Panc1 (cell line): ENCODE data around the gene METTL27. TPM values are rescaled to one million over a fixed set of nuclear protein-coding genes. Genes with fewer than 3 reads are reported as not detected.
A peak's percentile ranks its signal among the peaks of the same experiment; 100 is the strongest.
"Not testable (repeated sequence)": the region's sequence is repeated elsewhere in the genome, so short reads cannot be mapped to it uniquely, and the experiment has no call there.

Experiments
- ATAC-seq: fragments of 200-7000 bp; cut with Tn5 transposase; 2 replicates; pipeline ENCODE4 v1.9.1; 2020; ENCODE audit warnings: mild to moderate bottlenecking, moderate library complexity
- BruUV-seq: library from RNA; stranded (reverse); fragments of 400-500 nt; replicated peaks from 2 replicates; lab custom pipeline; 2021; lab: Mats Ljungman, UMichigan
- CTCF ChIA-PET: fragments of 300-600 bp; sonication (Branson Sonifier 250); formaldehyde crosslinking; loops from one replicate; lab custom pipeline; 2022; ENCODE audit warnings: antibody characterized with exemption; lab: Charles Lee
- POLR2A ChIA-PET: fragments of 300-600 bp; sonication (Branson Sonifier 250); formaldehyde crosslinking; loops from one replicate; lab custom pipeline; 2022; ENCODE audit warnings: antibody characterized with exemption; lab: Charles Lee
- DNase-seq: peaks from one replicate; pipeline ENCODE4 v3.0.0-alpha.2; 2010; ENCODE audit warnings: low read depth, low spot score
- H3K27ac ChIP-seq: 2 replicates; pipeline ENCODE4 v1.5.1; 2011; ENCODE audit warnings: mild to moderate bottlenecking, low read length, inconsistent platforms
- H3K27me3 ChIP-seq: fragments of 200-500 bp; sonication (Bioruptor generic); 2 replicates; pipeline ENCODE4 v1.6.0; 2014; ENCODE audit warnings: low read length, inconsistent platforms; ENCODE audit not compliant: control insufficient read depth, insufficient read depth
- H3K36me3 ChIP-seq: fragments of 200-500 bp; sonication (Bioruptor generic); 2 replicates; pipeline ENCODE4 v1.5.1; 2014; ENCODE audit warnings: inconsistent platforms, mild to moderate bottlenecking, low read length, moderate library complexity; ENCODE audit not compliant: control insufficient read depth, insufficient read depth
- H3K4me1 ChIP-seq: 2 replicates; pipeline ENCODE4 v1.5.1; 2011; ENCODE audit warnings: inconsistent platforms, mild to moderate bottlenecking, low read length, moderate library complexity; ENCODE audit not compliant: control insufficient read depth, insufficient read depth
- H3K4me3 ChIP-seq, 2 experiments: 2 replicates each; pipeline ENCODE4 v1.5.1; 2011 to 2012; ENCODE audit warnings: low read depth in 2 of 2, low read length in 2 of 2, mild to moderate bottlenecking in 2 of 2, inconsistent platforms in 1 of 2, moderate library complexity in 1 of 2
- H3K9me3 ChIP-seq: fragments of 200-500 bp; sonication (Bioruptor generic); 2 replicates; pipeline ENCODE4 v1.5.1; 2014; ENCODE audit warnings: low read depth, mild to moderate bottlenecking, inconsistent platforms, low read length, moderate library complexity; ENCODE audit not compliant: control insufficient read depth, insufficient read depth
- POLR2AphosphoS5 ChIP-seq: IDR thresholded peaks from 2 replicates; pipeline ENCODE4 v1.6.1; 2012; ENCODE audit warnings: mild to moderate bottlenecking, low read depth, low read length, moderate library complexity
- SIN3A ChIP-seq: IDR thresholded peaks from 2 replicates; pipeline ENCODE4 v1.6.1; 2012; ENCODE audit warnings: low read depth, mild to moderate bottlenecking, low read length, moderate library complexity, borderline replicate concordance; ENCODE audit not compliant: insufficient read depth
- TCF7L2 ChIP-seq: IDR thresholded peaks from 2 replicates; pipeline ENCODE4 v1.6.1; 2011; ENCODE audit warnings: mild to moderate bottlenecking, low read depth, low read length, inconsistent platforms
- in situ Hi-C: cut with HindIII; loops from 2 replicates; pipeline ENCODE4 v1.10.0; 2016; ENCODE audit warnings: low sequenced_read_pairs, low pct_unique_long_range_greater_than_20kb
- intact Hi-C: fragments of 100-400 bp; cut with micrococcal nuclease; formaldehyde crosslinking; loops from one replicate; pipeline ENCODE4 v1.10.0; 2022; ENCODE audit not compliant: unreplicated experiment
- total RNA-seq: library from RNA; stranded (reverse); gene quantifications from one replicate; pipeline ENCODE4 v1.2.1, GENCODE V29; 2021; ENCODE audit not compliant: unreplicated experiment
- TF ChIP-seq, protein P1 (sequence below): fragments of 450-650 bp; IDR thresholded peaks from 2 replicates; pipeline ENCODE4 v1.5.1; 2017; ENCODE audit warnings: mild to moderate bottlenecking
- TF ChIP-seq, protein P2 (sequence below), 2 experiments: IDR thresholded peaks; 2 replicates each; pipeline ENCODE4 v1.6.1; 2011 to 2012; ENCODE audit warnings: low read depth in 2 of 2, control low read depth in 1 of 2, low read length in 1 of 2, mild to moderate bottlenecking in 1 of 2, moderate library complexity in 1 of 2; ENCODE audit not compliant: insufficient read depth in 1 of 2

Gene METTL27
- total RNA-seq, 1 experiment from 2014 or later: 3.4 TPM

DNA sequence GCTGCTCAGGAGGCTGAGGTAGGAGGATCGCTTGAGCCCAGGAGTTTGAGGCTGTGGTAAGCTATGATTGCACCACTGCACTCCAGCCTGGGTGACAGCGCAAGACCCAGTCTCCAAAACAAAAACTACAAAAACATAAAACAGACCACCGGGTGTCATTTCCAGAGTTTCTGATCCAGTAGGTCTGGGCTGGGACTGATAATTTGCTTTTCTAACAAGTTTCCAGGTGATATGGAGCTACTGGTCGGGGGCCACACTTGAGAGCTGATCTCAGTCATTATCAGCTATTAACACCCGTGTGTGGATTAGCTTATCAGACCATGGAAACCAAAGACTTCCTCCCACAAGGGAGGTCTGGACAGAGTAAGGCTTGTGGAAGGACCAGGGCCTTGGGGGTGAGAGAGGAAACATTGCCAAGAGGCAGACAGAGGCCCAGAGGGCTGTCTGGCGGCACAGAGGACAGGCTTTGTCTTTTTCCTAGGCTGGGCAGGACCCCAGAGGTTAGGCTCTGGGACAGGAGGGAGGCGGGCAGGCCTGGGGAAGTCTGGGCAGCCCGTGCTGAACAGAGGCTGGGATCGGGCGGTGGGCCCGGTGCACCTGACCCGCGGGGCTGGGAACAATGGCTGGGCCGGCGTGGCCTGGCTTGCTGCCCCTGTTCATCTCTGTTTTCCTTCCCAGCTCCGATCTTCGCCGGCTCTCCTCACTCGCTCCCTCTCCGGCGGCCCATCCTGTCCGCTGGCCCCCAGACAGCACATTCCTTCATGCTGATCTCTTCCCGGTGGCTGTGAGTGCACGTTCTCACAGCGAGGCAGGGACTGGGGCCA is 43.9 kb upstream of the METTL27 start:
- no TSS peak for BruUV-seq
- in situ Hi-C loops: no loop called here
- ATAC-seq (0 out of 2 replicates have a peak, but pooled peaks have one; percentile 11), DNase-seq (no peak)
- ChIA-PET POLR2A (no interaction called here), CTCF (interaction anchor here (0.6 kb wide), 1 partner anchor 89 kb away, joined by 3 read pairs; no protein-coding TSS in a partner anchor)
- Histone ChIP-seq H3K27ac (no peak overlapping the region), H3K4me3 (no peak overlapping the region), H3K4me1 (no peaks in the 10 kb centered on the region), H3K27me3 (no peaks in the 10 kb centered on the region), H3K9me3 (no peaks in the 10 kb centered on the region), H3K36me3 (no peaks in the 10 kb centered on the region)
- intact Hi-C loops: no loop called here
- TF ChIP-seq, protein P1, sequence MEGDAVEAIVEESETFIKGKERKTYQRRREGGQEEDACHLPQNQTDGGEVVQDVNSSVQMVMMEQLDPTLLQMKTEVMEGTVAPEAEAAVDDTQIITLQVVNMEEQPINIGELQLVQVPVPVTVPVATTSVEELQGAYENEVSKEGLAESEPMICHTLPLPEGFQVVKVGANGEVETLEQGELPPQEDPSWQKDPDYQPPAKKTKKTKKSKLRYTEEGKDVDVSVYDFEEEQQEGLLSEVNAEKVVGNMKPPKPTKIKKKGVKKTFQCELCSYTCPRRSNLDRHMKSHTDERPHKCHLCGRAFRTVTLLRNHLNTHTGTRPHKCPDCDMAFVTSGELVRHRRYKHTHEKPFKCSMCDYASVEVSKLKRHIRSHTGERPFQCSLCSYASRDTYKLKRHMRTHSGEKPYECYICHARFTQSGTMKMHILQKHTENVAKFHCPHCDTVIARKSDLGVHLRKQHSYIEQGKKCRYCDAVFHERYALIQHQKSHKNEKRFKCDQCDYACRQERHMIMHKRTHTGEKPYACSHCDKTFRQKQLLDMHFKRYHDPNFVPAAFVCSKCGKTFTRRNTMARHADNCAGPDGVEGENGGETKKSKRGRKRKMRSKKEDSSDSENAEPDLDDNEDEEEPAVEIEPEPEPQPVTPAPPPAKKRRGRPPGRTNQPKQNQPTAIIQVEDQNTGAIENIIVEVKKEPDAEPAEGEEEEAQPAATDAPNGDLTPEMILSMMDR: no peak
- TF ChIP-seq SIN3A: no peak

DNA sequence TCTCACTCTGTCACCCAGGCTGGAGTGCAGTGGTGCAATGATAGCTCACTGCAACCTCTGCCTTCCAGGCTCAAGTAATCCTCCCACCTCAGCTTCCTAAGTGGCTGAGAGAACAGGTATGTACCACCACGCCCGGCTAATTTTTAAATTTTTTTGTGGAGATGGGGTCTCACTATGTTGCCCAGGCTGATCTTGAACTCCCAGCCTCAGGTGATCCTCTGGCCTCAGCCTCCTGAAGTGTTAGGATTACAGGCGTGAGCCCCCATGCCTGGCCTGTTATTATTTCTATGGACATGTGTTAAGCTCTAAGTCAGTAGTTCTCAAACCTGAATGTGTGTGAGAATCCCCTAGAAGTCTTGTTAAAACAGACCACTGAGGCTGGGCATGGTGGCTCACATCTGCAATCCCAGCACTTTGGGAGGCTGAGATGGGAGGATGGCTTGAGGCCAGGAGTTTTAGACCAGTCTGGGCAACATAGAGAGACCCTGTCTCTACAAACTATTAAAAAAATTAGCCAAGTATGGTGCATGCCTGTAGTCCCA is 43.2 kb upstream of the METTL27 start:
- Histone ChIP-seq H3K4me1 (0 out of 2 replicates have a peak, but pooled peaks cover 4% of the 10 kb centered on the region), H3K9me3 (no peaks in the 10 kb centered on the region), H3K27ac (no peak overlapping the region), H3K4me3 (no peak overlapping the region), H3K36me3 (no peaks in the 10 kb centered on the region), H3K27me3 (no peaks in the 10 kb centered on the region)
- POLR2A ChIA-PET: no interaction called here
- in situ Hi-C loops (no loop called here), intact Hi-C loops (no loop called here)
- no peak for TF ChIP-seq TCF7L2
- TF ChIP-seq, protein P2, sequence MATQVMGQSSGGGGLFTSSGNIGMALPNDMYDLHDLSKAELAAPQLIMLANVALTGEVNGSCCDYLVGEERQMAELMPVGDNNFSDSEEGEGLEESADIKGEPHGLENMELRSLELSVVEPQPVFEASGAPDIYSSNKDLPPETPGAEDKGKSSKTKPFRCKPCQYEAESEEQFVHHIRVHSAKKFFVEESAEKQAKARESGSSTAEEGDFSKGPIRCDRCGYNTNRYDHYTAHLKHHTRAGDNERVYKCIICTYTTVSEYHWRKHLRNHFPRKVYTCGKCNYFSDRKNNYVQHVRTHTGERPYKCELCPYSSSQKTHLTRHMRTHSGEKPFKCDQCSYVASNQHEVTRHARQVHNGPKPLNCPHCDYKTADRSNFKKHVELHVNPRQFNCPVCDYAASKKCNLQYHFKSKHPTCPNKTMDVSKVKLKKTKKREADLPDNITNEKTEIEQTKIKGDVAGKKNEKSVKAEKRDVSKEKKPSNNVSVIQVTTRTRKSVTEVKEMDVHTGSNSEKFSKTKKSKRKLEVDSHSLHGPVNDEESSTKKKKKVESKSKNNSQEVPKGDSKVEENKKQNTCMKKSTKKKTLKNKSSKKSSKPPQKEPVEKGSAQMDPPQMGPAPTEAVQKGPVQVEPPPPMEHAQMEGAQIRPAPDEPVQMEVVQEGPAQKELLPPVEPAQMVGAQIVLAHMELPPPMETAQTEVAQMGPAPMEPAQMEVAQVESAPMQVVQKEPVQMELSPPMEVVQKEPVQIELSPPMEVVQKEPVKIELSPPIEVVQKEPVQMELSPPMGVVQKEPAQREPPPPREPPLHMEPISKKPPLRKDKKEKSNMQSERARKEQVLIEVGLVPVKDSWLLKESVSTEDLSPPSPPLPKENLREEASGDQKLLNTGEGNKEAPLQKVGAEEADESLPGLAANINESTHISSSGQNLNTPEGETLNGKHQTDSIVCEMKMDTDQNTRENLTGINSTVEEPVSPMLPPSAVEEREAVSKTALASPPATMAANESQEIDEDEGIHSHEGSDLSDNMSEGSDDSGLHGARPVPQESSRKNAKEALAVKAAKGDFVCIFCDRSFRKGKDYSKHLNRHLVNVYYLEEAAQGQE (IDR thresholded peaks at IDR 0.05; ENCODE audit: insufficient read depth in 1 of 2, low read depth in 2 of 2, low read length in 1 of 2): no peak
- TF ChIP-seq SIN3A: no peak
- no peak for TF ChIP-seq POLR2AphosphoS5
- TF ChIP-seq, protein P1: no peak
- BruUV-seq: no TSS peak
- CTCF ChIA-PET: interaction anchor here (0.6 kb wide), 2 partner anchors 90 to 268 kb away, joined by 3 to 4 read pairs; no protein-coding TSS in a partner anchor
- ATAC-seq (no peak), DNase-seq (no peak)

DNA sequence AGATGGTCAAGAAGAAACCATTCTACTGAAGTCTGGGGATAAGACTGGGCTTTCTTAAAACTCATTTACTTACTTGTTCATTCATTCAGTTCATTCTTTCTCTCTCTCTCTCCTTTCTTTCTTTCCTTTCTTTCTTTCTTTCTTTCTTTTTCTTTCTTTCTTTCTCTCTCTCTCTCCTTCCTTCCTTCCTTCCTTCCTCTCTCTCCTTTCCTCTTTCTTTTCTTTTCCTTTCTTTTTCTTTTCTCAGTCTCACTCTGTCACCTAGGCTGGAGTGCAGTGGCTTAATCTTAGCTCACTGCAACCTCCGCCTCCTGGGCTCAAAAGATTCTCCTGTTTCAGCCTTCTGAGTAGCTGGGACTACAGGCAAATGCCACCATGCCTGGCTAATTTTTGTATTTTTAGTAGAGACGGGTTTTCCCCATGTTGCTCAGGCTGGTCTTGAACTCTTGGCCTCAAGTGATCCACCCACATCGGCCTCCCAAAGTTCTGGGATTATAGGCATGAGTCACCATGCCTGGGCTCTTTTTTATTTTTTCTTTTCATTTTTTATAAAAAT is 42.6 kb upstream of the METTL27 start:
- CTCF ChIA-PET: interaction anchor here (0.6 kb wide), 1 partner anchor 268 kb away, joined by 4 read pairs; no protein-coding TSS in a partner anchor
- not testable (repeated sequence) for H3K4me1 ChIP-seq, H3K27me3 ChIP-seq

More for the DNA sequence above, 42.6 kb upstream of the METTL27 start:
- ATAC-seq, H3K36me3 ChIP-seq, POLR2A ChIA-PET, in situ Hi-C loops, DNase-seq, H3K9me3 ChIP-seq, BruUV-seq, intact Hi-C loops, H3K4me3 ChIP-seq, H3K27ac ChIP-seq: not testable (repeated sequence)
